Nephron progenitor cell (in vitro differentiated cells): Measurements from ENCODE around the gene NIN.

Experiments used
- DNase-seq: peaks from one replicate; pipeline ENCODE4 v3.0.0; 2021
- H3K27ac Mint-ChIP-seq: 2 replicates; pipeline ENCODE4 v1.8.0; 2021; ENCODE audit warnings: mild to moderate bottlenecking, moderate library complexity, mixed read lengths
- H3K27me3 Mint-ChIP-seq: 2 replicates; pipeline ENCODE4 v1.8.0; 2021; ENCODE audit warnings: mild to moderate bottlenecking, low read depth, mixed read lengths; ENCODE audit not compliant: poor library complexity
- H3K36me3 Mint-ChIP-seq: 2 replicates; pipeline ENCODE4 v1.8.0; 2021; ENCODE audit warnings: low read depth, mixed read lengths
- H3K4me1 Mint-ChIP-seq: 2 replicates; pipeline ENCODE4 v1.8.0; 2021; ENCODE audit warnings: mixed read lengths
- H3K4me3 Mint-ChIP-seq: 2 replicates; pipeline ENCODE4 v1.8.0; 2021; ENCODE audit warnings: mild to moderate bottlenecking, moderate library complexity, mixed read lengths
- H3K9me3 Mint-ChIP-seq: 2 replicates; pipeline ENCODE4 v1.8.0; 2021; ENCODE audit warnings: mild to moderate bottlenecking, moderate library complexity, mixed read lengths
- TF ChIP-seq, protein P1 (sequence below): fragments of 200-600 bp; sonication (generic); IDR thresholded peaks from 2 replicates; pipeline ENCODE4 v1.5.0; 2021; ENCODE audit warnings: antibody characterized with exemption

NIN gene

DNA sequence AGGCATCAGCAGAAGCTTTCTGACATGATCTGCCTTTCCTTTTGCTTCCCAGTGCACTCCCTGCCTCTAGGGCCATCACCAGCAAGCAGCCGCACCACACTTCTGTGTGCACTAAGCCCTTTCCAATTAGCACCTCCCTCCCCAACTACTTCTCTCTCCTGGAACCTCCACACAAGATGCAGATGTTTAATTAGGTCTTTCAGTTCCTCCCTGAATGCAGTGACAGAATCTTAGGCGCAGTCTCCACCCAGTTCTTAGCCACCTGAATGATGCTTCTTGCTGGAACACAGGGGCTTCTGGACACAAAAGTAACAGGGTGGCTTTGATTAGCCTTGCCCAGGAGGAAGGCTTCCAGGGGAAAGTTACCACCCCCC lies 32.9 kb downstream of the NIN start:
- Mint-ChIP-seq H3K9me3 (no peaks in the 10 kb centered on the region), H3K4me3 (no peak overlapping the region), H3K27me3 (no peaks in the 10 kb centered on the region), H3K36me3 (peaks cover 25% of the 10 kb centered on the region), H3K4me1 (peaks cover 54% of the 10 kb centered on the region), H3K27ac (no peak overlapping the region)
- TF ChIP-seq, protein P1, sequence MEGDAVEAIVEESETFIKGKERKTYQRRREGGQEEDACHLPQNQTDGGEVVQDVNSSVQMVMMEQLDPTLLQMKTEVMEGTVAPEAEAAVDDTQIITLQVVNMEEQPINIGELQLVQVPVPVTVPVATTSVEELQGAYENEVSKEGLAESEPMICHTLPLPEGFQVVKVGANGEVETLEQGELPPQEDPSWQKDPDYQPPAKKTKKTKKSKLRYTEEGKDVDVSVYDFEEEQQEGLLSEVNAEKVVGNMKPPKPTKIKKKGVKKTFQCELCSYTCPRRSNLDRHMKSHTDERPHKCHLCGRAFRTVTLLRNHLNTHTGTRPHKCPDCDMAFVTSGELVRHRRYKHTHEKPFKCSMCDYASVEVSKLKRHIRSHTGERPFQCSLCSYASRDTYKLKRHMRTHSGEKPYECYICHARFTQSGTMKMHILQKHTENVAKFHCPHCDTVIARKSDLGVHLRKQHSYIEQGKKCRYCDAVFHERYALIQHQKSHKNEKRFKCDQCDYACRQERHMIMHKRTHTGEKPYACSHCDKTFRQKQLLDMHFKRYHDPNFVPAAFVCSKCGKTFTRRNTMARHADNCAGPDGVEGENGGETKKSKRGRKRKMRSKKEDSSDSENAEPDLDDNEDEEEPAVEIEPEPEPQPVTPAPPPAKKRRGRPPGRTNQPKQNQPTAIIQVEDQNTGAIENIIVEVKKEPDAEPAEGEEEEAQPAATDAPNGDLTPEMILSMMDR, result no peak
- no peak for DNase-seq

DNA sequence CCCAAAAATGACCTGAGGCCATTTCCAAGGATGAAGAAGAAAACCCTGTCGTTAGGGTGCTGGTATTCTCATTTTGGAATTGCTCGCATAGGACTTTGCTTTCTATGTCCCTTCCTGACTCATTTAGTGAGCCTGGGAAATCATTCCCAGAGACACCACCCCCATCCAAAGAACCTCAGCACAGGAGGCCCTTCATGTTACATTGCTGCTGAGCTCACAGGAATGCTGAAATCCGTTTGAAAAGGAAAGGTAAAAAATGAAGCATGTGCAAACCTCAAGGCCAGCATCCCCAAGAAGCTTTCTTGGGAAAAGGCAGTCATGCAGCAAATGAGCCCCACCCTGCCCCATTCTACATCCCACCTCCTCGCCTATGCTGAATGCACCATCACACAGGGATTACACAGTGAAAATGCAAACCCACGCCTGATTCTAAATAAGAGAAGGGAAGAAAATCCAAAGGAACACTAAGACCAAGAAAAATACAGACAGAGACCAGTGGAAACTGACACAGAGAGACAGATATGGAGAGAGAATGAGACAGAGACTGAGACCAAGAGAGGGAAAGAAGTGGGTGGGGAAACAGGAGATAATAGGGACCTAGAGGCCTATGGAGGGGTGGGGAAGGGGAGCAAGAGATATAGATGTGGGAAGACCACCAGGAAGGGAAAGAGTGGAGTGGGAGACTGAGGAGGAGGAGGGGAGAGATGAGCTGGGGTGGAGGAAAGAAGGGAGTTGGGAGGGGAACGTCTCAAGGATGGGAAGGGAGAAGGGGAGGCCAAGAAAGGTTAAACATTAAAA lies 33.5 kb downstream of the NIN start:
- TF ChIP-seq, protein P1, result no peak
- Mint-ChIP-seq H3K4me1 (peaks cover 60% of the 10 kb centered on the region), H3K4me3 (no peak overlapping the region), H3K27me3 (no peaks in the 10 kb centered on the region), H3K36me3 (peaks cover 31% of the 10 kb centered on the region), H3K27ac (no peak overlapping the region), H3K9me3 (no peaks in the 10 kb centered on the region)
- DNase-seq, result no peak

DNA sequence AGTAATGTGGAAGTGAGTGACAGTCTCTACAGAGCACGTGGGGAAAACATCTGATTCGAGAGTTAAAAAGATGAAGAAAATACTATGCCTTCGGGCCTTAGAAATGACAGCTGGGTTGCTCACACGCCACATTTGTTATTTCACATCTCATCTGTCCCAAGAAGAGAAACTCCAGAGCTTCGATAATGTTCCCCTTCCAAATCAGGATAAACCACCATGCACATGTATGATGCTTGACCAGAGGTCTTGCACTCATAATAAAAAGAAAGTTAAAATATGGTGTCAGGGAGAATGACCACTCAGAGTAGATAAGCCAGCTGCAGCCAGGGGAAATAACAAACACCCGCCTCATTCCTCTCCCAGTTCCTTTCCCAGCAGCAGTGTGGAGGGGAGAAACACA lies 34.6 kb downstream of the NIN start:
- Mint-ChIP-seq H3K36me3 (peaks cover 41% of the 10 kb centered on the region), H3K4me1 (peaks cover 68% of the 10 kb centered on the region), H3K9me3 (no peaks in the 10 kb centered on the region), H3K27ac (peak overlapping the region; percentile 80), H3K27me3 (no peaks in the 10 kb centered on the region), H3K4me3 (no peak overlapping the region)
- TF ChIP-seq, protein P1, result no peak
- no peak for DNase-seq

DNA sequence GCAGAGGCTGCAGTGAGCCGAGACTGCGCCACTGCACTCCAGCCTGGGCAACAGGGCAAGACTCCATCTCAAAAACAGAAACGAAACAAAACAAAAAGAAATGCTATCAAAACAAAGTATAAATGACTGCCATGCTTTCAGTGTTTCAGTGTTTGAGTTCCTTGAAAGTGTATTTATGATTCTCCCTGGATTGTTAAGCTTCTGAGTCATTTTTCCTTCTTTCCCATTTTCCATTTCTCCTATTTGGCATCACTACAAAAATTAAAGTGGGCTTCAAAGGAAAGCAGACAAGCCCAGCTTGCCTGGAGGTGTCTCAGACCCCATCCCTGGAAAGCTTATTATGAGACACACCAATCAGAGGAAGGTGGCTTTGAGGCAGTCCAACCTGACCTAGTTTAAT lies 35.1 kb downstream of the NIN start:
- DNase-seq, result no peak
- H3K36me3 Mint-ChIP-seq, result peaks cover 46% of the 10 kb centered on the region
- TF ChIP-seq, protein P1, result no peak
- no peak overlapping the region for H3K4me3 Mint-ChIP-seq
- H3K4me1 Mint-ChIP-seq, result peaks cover 68% of the 10 kb centered on the region
- no peaks in the 10 kb centered on the region for H3K27me3 Mint-ChIP-seq
- H3K9me3 Mint-ChIP-seq, result no peaks in the 10 kb centered on the region
- peak overlapping the region; percentile 90 for H3K27ac Mint-ChIP-seq

DNA sequence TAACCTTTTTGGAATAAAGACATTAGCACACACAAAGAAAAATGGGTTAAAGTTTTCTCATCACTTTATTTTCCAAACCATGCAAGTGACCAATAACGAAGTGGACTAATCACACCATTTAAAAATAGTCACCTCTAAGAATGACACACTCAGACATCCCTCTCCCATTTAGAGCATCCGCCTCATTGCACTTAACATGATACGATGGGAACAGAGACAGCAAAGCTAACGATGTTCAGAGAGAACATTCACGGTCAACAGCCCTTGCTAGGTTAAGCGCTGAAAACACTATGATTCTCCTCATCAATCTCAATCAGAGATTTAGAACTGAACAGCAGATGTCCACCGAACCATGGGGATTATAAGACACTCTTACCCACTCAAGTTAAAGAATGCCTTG lies 35.8 kb downstream of the NIN start:
- no peak overlapping the region for H3K4me3 Mint-ChIP-seq
- H3K27ac Mint-ChIP-seq, result peak overlapping the region; percentile 90
- TF ChIP-seq, protein P1, result no peak
- H3K36me3 Mint-ChIP-seq, result peaks cover 52% of the 10 kb centered on the region
- peaks cover 68% of the 10 kb centered on the region for H3K4me1 Mint-ChIP-seq
- no peak for DNase-seq
- H3K27me3 Mint-ChIP-seq, result no peaks in the 10 kb centered on the region
- no peaks in the 10 kb centered on the region for H3K9me3 Mint-ChIP-seq

DNA sequence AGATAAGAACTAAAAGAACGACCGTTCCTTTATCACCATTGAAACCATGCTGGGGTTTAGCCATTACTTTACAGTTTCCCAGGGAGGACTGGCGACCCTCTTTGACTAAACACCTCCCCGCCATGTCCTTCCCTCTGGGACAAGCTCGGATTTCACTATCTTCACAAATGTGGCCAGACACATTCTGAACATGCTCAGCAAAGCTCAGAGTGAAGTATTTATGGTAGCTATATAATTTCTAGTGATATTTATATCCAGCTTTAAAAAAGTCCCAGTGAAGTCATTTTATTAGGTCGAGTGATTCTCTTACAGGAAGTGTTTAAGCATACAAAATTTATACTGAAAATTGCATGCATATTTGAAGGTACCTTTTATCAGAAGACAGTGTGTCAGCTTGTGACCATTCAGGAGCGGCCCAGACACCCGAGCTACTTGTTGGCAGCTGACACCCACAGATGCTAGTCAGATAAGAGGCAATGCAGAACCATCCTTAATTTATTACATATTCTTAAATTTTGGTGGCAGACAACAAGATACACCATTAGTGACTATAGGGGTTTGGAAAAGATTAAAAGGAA lies 36.8 kb downstream of the NIN start:
- H3K36me3 Mint-ChIP-seq, result peaks cover 50% of the 10 kb centered on the region
- peaks cover 68% of the 10 kb centered on the region for H3K4me1 Mint-ChIP-seq
- peak overlapping the region; percentile 78 for H3K27ac Mint-ChIP-seq
- H3K9me3 Mint-ChIP-seq, result no peaks in the 10 kb centered on the region
- no peak for DNase-seq
- H3K27me3 Mint-ChIP-seq, result no peaks in the 10 kb centered on the region
- TF ChIP-seq, protein P1, result no peak
- H3K4me3 Mint-ChIP-seq, result no peak overlapping the region
